T-helper 22 cell (primary cell): Measurements from ENCODE around the gene E2F1.

Experiments used
- DNase-seq: peaks from one replicate; pipeline ENCODE4 v3.0.0-alpha.2; 2020; ENCODE audit warnings: low read depth

E2F1 gene

GRCh38 chr20:33671573-33672288, 14.5 kb downstream of the E2F1 start:
- no peak for DNase-seq

DNA sequence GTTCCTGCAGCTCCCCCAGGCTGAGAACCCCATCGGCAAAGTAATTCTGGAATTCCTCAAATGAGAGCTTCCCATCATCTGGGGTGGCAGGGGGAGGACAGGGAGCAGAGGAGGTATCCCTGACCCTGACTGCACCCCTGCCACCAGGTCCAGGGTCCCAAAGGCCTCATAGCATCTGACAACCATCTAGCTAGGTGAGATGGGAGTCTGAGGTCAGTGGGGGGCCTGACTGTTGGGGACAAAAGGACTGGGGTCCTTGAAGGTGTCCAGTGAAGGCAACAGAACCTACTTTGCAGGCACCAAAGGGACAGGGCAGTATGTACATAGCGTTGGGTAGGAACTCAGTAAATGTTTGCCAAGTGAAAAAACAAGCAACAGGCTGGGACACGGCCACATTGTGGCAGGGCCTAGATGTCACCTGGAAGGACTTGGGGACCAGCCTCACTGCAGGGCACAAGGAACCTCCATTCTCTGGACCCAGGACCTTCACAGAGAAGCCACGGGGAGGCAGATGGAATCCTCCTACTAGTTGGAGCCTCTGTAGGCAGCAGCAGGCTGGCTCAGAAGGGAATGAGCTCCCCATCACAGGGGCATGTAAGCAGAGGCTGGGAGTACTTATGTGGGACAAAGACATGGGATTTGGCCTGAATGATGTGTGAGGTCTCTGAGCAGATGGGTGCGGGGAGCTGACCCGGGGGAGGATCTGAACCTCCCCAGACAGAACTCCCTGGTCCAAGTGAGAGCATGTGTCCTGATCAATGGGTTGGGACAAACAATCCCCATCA, 15.3 kb downstream of the E2F1 start:
- DNase-seq: no peak

- DNase-seq: no peak
Measured at GRCh38 chr20:33669873-33670640, 16.1 kb downstream of the E2F1 start.

- DNase-seq: no peak
Measured at GRCh38 chr20:33669224-33669623, 17.0 kb downstream of the E2F1 start.

DNA sequence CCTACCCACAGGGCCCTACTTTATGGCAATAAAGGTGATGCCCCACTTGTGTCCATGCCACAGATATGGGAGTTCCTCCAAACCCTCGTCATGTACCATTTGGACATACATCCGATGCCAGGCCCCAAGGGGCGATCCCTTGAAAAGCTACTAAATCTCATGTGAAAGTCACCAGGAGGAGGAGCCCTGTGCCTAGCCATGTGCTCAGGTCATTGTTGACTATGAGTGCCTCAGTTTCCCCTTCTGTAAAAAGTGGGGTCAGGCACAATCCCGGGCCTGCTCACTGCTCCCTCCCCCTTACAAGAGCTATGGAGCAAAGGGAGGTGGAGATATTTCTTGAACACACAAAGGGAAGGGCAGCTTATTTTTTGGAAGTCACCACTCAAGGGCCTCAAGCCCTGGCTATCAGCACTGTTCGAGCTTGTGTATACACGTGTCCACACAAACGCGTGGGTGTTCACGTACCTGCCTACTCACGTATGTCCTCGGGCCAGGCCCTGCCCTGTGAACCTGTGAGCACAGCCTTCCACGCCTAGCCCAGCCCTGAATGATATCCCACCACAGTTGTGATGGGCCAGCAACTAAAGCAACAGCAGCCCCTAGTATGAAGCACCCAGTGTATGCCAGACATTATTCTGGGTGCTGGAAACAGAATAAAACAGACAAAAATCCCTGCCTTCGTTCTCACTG, 17.6 kb downstream of the E2F1 start:
- no peak for DNase-seq

- peak; percentile 58 for DNase-seq
Measured at GRCh38 chr20:33667676-33668465, 18.3 kb downstream of the E2F1 start.

DNA sequence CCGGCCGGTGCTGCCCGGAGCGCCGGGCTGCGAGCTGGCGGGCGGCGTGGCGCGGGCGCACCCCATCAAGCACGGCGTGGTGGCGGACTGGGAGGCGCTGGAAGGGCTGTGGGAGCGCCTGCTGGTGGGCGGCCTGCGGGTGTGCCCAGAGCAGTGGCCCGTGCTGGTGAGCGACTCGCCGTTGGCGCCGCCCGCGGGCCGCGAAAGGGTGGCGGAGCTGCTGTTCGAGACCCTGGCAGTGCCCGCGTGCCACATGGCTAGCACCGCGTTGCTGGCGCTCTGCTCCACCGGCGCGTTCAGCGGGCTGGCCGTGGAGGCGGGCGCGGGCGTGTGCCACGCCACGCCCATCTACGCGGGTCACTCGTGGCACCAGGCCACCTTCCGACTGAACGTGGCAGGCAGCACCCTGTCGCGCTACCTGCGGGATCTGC, 18.9 kb downstream of the E2F1 start:
- DNase-seq: no peak

- DNase-seq: peak; percentile 69
Measured at GRCh38 chr20:33666293-33667244, 19.6 kb downstream of the E2F1 start, which contains the start of gene ACTL10. TSS of gene ACTL10 (plus strand) at chr20:33666943. CDS start at chr20:33667498, 555 bp downstream.

GRCh38 chr20:33664762-33665144, 21.4 kb downstream of the E2F1 start:
- DNase-seq: no peak

DNA sequence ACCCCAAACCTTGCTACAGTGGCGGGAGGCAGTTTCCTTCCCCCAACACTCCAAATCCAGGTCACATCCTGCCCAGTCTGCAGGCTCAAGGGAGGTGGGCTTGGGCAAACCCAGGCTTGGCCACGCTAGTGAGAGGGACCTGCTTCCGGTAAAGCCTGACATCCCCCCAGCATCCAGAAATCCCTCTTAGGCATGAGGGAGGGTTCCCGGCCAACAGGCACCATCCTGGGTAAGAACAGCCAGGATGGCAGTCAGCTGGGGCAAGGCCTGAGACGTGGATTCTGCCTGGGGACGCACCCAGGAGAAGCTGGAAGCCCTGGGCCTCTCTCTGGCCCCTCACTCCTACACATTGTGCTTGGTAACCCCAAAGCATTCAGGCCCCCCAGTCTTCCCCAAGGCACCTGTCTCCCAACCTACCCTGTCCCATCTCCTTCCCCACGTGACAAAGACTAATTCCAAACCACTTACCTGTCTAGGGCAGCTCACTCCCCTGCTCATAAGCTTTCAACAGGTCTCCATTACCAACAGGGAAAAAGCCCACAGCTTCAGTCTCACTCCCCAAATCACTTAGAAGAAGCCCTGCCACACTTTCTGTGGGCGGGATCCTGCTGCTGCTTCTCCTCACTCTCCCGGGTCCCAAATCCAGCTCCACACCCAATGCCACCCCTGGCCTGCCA, 22.0 kb downstream of the E2F1 start:
- no peak for DNase-seq

GRCh38 chr20:33663161-33664084, 22.8 kb downstream of the E2F1 start:
- DNase-seq: peak; percentile 71

GRCh38 chr20:33662172-33662571, 24.0 kb downstream of the E2F1 start, which contains the start of gene C20orf144:
TSS of gene C20orf144 (plus strand) at chr20:33662327. CDS start at chr20:33662346, 19 bp downstream.
- DNase-seq: no peak

DNA sequence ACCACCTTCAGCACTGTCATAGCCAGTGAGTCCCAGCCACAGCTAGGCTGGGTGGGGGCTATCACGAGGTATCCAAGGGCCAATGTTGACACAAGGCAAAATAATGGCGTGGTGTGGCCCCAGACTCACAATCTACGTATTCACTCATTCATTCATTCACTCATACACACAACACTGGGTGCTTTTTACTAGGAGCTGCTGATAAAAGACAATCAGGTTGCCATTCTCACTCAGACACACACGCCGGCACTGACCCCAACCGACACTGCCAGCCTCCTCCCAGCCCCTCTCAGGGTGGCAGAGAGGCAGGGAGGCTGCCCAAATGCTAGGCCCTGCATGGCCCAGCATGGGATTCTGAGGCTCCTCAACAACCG, 25.5 kb downstream of the E2F1 start:
- no peak for DNase-seq

DNA sequence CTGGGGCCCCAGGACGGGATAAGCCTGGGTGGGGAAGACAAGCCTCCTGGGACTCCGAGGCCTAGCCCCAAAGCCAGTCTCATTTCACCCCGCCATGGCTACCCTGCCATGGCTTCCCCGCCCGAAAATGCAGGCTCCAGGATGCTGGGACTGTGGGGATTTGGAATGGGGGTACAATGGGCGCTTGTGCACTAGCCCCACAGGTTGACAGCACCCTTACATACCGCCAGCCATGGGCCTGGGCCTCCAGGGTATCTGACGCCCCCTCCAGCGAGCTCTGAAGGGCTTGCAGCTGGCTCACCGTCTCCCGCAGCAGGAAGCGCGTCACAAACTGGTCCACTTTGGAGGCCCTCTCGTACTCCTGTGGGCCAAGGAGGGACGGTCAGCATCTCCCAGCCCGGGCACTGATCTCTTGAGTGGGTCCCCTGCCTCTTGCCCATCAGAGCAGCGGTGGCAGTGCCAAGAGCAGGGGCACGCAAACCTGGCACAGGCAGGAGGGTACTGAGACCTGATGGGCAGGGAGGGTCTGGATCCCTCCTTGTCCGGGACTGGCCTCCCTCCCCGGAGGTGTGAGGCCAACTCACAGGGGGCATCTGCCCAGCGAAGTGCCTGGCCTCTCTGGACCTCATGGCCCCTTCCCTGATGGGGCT, 26.0 kb downstream of the E2F1 start:
- DNase-seq: no peak

DNA sequence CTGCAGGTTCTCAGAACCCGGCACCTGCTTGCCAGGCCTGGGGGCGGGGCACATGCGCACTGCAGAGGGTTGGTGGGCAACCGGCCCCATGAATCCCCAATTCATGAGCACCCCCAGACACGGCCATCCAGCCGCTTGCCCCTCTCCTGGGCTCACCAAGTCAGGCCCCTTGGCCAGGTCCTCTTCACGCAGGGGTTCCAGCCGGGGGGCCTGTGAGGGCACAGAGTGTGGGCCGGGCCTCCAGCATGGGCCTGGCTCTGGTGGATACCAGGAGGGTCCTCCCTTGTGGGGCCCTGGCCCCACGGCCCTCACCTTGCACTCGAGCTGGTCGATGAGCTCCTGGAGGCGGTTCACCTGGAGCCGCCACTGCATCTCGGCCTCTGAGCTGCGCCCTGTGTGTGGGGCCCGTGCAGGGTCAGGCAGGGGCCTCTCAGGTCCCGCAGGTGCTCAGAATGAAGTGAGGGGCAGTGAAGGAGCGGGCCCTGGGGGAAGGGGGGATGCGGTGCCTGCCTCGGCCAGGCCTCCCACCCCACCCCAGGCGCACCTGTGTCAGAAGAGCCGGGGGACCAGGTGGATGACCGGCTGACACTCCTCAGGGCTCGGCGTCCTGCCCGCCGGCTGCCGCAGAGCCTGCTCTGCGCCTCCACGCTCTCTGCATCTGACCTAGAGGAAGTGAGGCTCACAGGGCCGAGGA, 26.7 kb downstream of the E2F1 start:
- no peak for DNase-seq

DNA sequence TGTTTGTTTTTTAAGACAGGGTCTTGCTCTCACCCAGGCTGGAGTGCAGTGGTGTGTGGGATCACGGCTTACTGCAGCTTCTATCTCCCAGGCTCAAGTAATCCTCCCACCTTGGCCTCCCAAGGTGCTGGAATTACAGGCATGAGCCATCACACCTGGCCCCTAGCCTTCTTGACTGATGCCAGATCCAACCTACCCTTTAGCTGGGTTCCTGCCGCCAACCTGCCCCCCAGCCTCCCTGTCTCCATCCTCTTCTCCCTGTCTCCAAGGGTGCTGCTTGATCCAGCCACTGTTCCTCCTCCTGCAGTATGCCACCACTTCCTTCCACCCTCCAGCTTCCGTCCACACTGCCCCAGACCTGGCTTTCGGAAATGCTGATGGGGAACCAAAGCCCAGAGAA, 27.3 kb downstream of the E2F1 start:
- DNase-seq: no peak

DNA sequence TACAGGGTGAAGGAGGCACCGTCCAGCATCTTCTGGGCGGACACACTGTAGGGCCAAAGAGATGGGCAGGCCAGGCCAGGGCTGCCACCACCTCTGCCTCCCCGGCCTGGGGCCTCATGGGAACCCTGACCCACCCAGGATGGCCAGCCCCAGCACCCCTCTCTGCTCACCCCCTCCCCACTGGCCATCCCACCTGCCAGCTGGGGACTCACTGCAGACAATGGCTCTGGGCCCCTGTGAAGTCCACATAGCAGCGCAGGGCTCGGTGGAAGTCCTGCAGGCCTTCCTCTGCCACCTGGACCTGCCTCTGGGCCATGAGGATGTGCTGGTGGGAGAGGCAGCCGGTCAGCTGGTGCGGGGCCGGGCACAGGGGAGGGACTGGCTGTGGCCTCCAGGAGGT, 27.7 kb downstream of the E2F1 start:
- DNase-seq: no peak
